ENCODE results near the gene TRIO. TPM values are rescaled to one million over a fixed set of nuclear protein-coding genes. Genes with fewer than 3 reads are reported as not detected.
A peak's percentile ranks its signal among the peaks of the same experiment; 100 is the strongest.

TRIO gene
- total and polyA plus RNA-seq, 4 donors = 23.8 to 243 (median 110) TPM

DNA sequence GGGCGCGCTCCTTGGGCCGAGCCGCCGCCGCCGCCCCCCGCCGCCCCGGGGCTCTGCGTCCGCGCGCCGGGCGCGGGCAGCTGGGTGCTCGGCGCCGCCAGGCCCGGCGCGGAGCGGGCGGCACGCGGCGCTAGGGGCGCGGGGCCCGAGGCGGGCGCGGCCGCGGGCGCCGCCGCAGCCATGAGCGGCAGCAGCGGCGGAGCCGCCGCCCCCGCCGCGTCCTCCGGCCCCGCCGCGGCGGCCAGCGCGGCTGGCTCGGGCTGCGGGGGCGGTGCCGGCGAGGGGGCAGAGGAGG is 351 bp downstream of the TRIO start:
- peaks cover 2 to 20% (median 11%) of the 10 kb centered on the region in 5 donors for H3K4me1 ChIP-seq (ENCODE audit: control insufficient read depth in 5 of 5, insufficient read depth in 5 of 5, low read length in 5 of 5)
- H3K9ac ChIP-seq (ENCODE audit: insufficient read depth in 1 of 2, low read length in 2 of 2) = no peak overlapping the region
- DNase-seq (no peak), ATAC-seq (ENCODE audit: insufficient read depth, low FRiP score) (no peak)
- TF ChIP-seq, protein P1, sequence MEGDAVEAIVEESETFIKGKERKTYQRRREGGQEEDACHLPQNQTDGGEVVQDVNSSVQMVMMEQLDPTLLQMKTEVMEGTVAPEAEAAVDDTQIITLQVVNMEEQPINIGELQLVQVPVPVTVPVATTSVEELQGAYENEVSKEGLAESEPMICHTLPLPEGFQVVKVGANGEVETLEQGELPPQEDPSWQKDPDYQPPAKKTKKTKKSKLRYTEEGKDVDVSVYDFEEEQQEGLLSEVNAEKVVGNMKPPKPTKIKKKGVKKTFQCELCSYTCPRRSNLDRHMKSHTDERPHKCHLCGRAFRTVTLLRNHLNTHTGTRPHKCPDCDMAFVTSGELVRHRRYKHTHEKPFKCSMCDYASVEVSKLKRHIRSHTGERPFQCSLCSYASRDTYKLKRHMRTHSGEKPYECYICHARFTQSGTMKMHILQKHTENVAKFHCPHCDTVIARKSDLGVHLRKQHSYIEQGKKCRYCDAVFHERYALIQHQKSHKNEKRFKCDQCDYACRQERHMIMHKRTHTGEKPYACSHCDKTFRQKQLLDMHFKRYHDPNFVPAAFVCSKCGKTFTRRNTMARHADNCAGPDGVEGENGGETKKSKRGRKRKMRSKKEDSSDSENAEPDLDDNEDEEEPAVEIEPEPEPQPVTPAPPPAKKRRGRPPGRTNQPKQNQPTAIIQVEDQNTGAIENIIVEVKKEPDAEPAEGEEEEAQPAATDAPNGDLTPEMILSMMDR (IDR thresholded peaks at IDR 0.05; ENCODE audit: control extremely low read depth, extremely low read depth) = no peak
- H3K27me3 ChIP-seq (ENCODE audit: control insufficient read depth in 3 of 3, insufficient read depth in 3 of 3, low read length in 2 of 3) = peaks cover 0 to 2% (median 1%) of the 10 kb centered on the region in 3 donors
- peak overlapping the region; percentile 95 to 100 for H3K27ac ChIP-seq (ENCODE audit: low read depth in 1 of 2, low read length in 1 of 2)
- 0% methylated on average over 8 to 59 of the region's 59 CpGs for WGBS, 2 donors
- no peaks in the 10 kb centered on the region for H3K36me3 ChIP-seq (ENCODE audit: control insufficient read depth in 4 of 4, insufficient read depth in 4 of 4, low read length in 4 of 4)
- H3K9me3 ChIP-seq (ENCODE audit: control insufficient read depth in 4 of 4, insufficient read depth in 3 of 4, low read length in 3 of 4) = no peaks in the 10 kb centered on the region
- peak overlapping the region; percentile 90 for H3K4me3 ChIP-seq

DNA sequence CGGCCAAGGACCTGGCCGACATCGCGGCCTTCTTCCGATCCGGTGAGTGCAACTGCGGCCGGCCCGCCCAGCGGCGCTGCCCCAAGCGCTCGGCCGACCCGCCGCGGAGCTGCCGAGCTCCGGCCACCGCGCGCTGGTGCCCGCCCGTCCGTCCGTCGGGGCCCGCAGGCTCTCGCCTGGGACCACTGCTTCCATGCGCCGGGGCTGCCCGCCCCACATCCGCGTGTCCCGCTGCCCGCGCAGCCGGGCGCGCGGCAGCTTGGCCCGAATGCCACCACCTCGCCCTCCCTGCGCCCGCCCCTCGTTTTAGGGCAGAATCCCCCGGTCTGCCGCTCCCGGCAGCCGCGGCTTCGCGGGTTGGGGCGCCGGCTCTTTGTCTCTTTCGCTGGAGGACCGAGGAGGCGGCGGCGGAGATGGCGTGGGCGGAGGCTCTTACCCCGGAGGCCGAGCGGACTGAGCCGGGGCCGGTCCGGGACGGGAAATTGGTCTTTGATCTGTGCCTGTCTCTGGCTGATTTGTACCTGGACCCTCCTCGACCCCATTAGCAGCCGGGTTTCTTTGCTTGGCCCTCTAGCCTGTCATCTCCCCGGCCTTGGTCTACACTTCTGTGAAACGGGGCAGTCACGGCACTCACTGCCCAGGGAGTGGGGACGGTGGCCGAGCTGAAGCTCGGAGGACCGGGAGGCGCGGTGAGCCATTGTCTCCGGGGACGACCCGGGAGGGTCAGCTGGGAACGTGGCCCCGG is 871 bp downstream of the TRIO start:
- Histone ChIP-seq H3K4me3 (peak overlapping the region; percentile 90), H3K9me3 (ENCODE audit: control insufficient read depth in 4 of 4, insufficient read depth in 3 of 4, low read length in 3 of 4) (no peaks in the 10 kb centered on the region), H3K36me3 (ENCODE audit: control insufficient read depth in 4 of 4, insufficient read depth in 4 of 4, low read length in 4 of 4) (peaks cover 0 to 3% (median 0%) of the 10 kb centered on the region in 4 donors), H3K27me3 (ENCODE audit: control insufficient read depth in 3 of 3, insufficient read depth in 3 of 3, low read length in 2 of 3) (no peaks in the 10 kb centered on the region), H3K27ac (ENCODE audit: low read depth in 1 of 2, low read length in 1 of 2) (peak overlapping the region; percentile 95 to 100), H3K4me1 (ENCODE audit: control insufficient read depth in 5 of 5, insufficient read depth in 5 of 5, low read length in 5 of 5) (peaks cover 2 to 25% (median 15%) of the 10 kb centered on the region in 5 donors), H3K9ac (ENCODE audit: insufficient read depth in 1 of 2, low read length in 2 of 2) (peak overlapping the region in 1 of 2 donors; percentile 52)
- TF ChIP-seq, protein P1 (IDR thresholded peaks at IDR 0.05; ENCODE audit: control extremely low read depth, extremely low read depth) = no peak
- DNase-seq (peak; percentile 29 to 47 (median 35)), ATAC-seq (ENCODE audit: insufficient read depth, low FRiP score) (peak; percentile 12)
- 1% methylated on average over 65 to 85 of the region's 85 CpGs for WGBS, 2 donors

DNA sequence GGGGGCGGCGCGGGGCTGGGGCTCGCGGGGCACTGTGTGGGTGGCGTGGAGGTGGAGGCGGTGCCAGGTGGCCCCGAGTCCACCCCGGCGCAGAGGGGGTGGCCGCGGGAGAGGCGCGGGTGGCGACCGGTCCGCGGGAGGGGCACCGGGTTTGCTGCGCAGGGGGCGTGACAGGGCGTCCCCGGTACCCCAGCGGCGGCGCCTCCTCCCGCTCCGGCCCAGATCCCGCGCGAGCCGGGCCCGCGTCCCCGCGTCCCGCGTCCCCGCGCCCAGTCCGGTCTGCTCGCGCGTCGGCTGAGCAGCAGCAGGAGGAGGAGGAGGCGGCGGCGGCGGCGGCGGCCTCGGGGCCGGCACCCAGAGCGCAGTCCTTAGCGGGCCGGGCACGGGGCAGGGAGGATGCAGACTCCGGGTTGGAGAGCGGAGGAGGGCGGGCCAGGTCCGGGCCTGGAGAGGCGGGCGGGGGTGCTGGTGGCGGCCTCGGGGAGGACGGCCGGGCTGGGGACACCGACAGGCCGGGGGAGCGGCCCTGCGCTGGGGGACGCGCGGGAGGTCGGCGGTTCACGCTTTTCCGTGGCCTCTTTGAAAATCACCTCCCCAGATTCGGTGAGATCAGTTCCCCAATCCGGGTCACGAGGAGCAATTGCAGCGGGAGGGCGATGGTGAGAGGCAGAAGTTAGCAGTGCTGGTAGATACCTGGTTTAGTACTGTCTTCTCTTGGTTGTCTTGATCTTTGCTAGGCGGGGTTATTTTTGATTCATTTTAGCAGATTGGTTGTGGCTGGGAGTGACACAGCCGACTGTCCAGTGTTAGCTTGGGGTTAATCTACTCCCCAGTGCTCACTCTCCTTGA is 1.7 kb downstream of the TRIO start:
- ATAC-seq (ENCODE audit: insufficient read depth, low FRiP score) (peak; percentile 38), DNase-seq (peak; percentile 55 to 73 (median 56))
- H3K27ac ChIP-seq (ENCODE audit: low read depth in 1 of 2, low read length in 1 of 2) = peak overlapping the region; percentile 95 to 100
- TF ChIP-seq, protein P1 (IDR thresholded peaks at IDR 0.05; ENCODE audit: control extremely low read depth, extremely low read depth) = no peak
- H3K4me1 ChIP-seq (ENCODE audit: control insufficient read depth in 5 of 5, insufficient read depth in 5 of 5, low read length in 5 of 5) = peaks cover 6 to 33% (median 23%) of the 10 kb centered on the region in 5 donors
- H3K9me3 ChIP-seq (ENCODE audit: control insufficient read depth in 4 of 4, insufficient read depth in 3 of 4, low read length in 3 of 4) = no peaks in the 10 kb centered on the region
- 0 to 1% methylated on average over 48 to 85 of the region's 85 CpGs for WGBS, 2 donors
- peaks cover 0 to 3% (median 0%) of the 10 kb centered on the region in 4 donors for H3K36me3 ChIP-seq (ENCODE audit: control insufficient read depth in 4 of 4, insufficient read depth in 4 of 4, low read length in 4 of 4)
- peak overlapping the region in 1 of 2 donors; percentile 52 for H3K9ac ChIP-seq (ENCODE audit: insufficient read depth in 1 of 2, low read length in 2 of 2)
- no peaks in the 10 kb centered on the region for H3K27me3 ChIP-seq (ENCODE audit: control insufficient read depth in 3 of 3, insufficient read depth in 3 of 3, low read length in 2 of 3)
- peak overlapping the region; percentile 90 for H3K4me3 ChIP-seq

Measured in lung (tissue), 12 donors.